ENCODE results near the gene SYT7.

DNA sequence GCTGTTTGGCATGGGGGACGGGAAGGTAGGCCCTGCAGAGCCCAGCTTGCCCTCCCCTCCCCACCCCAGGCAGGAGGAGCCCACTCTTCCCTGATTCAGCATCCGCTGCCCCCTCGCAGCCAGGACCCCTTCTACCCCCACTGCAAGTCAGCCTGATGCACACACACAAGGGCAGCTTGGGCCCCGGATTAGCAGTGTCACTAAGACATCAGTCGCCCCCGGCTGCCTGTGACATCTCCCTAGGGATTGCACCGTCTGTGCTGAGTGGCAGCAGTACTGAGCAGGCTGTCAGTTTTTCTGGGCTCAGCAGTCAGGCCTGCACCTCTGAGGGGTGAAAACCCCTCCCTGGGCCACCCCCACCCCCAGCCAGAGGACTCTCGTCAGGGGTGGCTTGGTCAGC is 30.4 kb upstream of the SYT7 start:
- TF ChIP-seq, protein P1, sequence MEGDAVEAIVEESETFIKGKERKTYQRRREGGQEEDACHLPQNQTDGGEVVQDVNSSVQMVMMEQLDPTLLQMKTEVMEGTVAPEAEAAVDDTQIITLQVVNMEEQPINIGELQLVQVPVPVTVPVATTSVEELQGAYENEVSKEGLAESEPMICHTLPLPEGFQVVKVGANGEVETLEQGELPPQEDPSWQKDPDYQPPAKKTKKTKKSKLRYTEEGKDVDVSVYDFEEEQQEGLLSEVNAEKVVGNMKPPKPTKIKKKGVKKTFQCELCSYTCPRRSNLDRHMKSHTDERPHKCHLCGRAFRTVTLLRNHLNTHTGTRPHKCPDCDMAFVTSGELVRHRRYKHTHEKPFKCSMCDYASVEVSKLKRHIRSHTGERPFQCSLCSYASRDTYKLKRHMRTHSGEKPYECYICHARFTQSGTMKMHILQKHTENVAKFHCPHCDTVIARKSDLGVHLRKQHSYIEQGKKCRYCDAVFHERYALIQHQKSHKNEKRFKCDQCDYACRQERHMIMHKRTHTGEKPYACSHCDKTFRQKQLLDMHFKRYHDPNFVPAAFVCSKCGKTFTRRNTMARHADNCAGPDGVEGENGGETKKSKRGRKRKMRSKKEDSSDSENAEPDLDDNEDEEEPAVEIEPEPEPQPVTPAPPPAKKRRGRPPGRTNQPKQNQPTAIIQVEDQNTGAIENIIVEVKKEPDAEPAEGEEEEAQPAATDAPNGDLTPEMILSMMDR (IDR thresholded peaks at IDR 0.05) = no peak
- TF ChIP-seq POLR2AphosphoS5 (IDR thresholded peaks at IDR 0.05; ENCODE audit: low read depth, low read length) = no peak
